Stimulated activated CD4-positive, alpha-beta T cell treated with anti-CD3 and anti-CD28 coated beads, Interleukin-2, amount 100 ng/mL, for 4 hours (primary cell): ENCODE results near the gene ARHGAP11A.

Experiments
- DNase-seq: peaks from one replicate; pipeline ENCODE4 v3.0.0-alpha.2; 2020; ENCODE audit warnings: low read depth

ARHGAP11A gene

DNA sequence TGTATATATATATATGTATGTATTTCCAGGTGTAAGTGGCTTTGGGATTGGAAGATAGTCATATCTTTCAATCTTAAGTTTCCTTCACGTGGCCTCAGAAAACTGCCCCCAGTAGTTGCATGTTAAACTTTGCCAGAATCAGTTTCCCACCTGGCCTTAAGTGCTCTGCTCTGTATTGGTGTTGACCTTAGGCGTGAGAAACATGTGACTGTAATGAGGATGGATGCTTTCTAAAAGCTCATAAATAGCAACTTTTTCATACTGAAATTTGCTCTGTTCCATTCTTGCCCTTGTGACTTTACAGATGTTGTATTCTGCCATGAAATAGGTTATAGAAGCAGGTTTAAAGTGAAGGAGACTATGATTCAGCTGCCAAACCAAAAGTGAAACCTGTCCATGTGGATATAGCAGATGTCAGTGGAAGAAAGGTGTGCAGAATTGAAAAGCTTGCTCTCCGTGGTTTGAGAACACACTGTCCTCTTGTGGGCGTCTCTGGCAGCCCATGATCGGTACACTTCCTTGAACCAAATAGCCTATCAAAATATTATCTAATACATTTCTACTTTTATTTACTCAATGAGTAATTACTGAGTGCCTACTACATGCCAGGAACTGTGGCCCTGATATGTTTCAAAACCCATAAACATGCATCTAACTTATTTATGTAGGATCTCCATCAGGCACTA lies 42.0 kb downstream of the ARHGAP11A start:
- DNase-seq = no peak

GRCh38 chr15:32657941-32658340 lies 42.6 kb downstream of the ARHGAP11A start:
- no peak for DNase-seq

DNA sequence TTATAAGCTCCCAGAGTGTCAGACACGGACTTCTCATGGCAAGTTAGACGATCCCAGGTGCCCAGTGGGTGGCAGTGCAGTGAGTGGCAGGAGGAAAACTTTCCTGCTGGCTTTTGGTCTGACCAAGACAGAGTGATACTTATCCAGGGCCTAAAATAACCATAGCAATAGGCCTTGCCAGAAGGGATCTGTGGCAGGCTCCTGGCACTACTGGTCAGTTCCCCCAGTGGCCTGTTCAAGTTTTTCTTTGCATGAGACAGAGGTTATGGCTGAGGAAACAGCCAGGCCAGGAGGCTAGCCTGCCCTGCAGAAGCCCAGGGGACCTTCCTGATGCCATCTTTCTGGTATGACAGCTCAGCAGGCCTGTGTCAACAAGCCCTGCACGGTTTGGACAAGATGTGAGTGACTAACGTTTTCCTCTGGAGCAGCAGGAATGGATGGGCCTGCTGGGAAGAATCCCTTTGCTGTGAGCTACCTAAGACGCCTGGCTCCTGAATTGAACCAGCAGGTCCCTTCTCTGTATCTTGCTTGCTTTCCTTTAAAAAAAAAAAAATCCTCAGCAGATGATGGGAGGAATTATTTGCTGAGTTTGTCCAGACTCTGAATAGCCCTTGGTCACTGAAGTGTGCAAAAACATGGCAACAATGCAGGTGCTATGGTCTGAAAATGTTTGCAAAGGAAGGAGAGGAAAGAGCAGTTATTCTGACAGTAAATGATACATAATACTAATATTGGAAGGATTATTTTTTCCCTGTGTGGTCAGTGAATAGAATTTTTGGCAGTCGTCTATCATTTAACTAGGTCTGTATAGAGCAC lies 44.2 kb downstream of the ARHGAP11A start:
- DNase-seq = no peak

GRCh38 chr15:32663671-32664070 lies 48.4 kb downstream of the ARHGAP11A start:
- no peak for DNase-seq

GRCh38 chr15:32664796-32665195 lies 49.5 kb downstream of the ARHGAP11A start:
- no peak for DNase-seq

- no peak for DNase-seq
Measured at GRCh38 chr15:32667321-32667720, 52.0 kb downstream of the ARHGAP11A start.

DNA sequence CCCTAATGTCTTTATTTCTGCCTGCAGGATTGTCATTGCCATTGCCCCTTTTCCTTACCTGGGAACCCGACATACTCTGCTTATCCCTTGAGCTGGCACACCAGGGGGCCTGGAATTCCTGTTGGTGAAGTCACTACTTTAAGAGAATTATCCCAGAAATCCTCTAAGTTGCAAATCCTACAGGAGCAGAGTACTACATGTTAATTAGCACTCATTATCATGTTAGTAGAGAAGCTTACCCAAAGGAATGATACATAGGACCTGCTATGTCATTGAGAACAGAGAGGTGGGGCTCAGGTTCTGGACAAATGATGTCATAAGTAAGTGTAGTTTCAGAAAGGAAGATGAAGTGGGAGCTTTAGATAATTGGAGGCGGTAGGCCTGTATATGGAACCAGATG lies 53.6 kb downstream of the ARHGAP11A start:
- no peak for DNase-seq

DNA sequence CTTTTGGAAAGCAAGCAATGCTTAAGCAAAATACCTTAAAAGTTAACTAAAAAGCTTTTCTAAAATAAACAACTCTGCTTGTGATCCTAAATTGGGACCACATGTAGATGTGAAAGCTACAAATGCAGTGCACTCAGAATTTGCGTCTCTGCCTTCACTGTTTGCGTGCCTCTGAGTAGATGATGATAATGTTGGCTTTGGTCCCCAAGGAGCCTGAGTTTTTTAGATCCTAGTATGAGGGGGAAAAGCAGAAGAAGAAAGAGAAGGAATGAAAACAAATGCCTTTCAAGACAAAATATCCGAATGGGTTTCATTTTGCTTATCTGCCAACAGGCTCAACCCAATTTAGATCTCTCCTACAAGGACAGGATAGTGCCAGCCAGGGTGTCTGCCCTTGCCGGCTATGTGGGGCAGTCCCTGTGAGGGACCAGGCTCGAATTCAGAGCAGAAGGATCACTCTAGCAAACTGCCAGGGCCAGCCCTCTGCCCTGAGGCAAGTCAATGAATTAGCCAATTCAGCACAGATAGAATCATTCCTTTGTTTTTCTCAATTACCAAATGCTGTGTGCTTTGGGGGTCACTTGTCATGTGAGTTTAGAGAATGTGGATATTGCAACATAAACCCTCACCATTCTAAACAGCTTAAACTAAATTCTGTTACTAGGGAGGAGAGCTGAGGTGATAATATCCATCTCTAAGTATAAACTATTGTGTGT lies 54.8 kb downstream of the ARHGAP11A start:
- DNase-seq = no peak

DNA sequence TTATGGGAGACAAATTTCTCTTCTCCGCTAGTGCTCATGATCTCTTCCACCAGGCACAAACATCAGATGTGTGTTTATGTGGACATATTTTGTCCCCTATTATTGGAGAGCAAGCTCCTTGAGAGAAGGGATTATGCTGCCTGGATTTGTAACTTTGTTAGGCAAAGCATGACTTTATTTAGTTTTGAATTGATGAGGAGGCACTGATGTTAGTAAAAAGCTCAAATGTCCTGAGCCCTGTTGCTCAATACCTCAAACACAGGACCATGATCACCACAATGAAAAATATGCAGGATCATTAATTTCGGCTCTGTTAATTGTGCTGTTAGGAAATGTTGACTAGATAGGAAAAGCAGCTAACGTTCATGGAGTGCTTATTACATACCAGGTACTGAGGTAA lies 55.3 kb downstream of the ARHGAP11A start:
- no peak for DNase-seq

DNA sequence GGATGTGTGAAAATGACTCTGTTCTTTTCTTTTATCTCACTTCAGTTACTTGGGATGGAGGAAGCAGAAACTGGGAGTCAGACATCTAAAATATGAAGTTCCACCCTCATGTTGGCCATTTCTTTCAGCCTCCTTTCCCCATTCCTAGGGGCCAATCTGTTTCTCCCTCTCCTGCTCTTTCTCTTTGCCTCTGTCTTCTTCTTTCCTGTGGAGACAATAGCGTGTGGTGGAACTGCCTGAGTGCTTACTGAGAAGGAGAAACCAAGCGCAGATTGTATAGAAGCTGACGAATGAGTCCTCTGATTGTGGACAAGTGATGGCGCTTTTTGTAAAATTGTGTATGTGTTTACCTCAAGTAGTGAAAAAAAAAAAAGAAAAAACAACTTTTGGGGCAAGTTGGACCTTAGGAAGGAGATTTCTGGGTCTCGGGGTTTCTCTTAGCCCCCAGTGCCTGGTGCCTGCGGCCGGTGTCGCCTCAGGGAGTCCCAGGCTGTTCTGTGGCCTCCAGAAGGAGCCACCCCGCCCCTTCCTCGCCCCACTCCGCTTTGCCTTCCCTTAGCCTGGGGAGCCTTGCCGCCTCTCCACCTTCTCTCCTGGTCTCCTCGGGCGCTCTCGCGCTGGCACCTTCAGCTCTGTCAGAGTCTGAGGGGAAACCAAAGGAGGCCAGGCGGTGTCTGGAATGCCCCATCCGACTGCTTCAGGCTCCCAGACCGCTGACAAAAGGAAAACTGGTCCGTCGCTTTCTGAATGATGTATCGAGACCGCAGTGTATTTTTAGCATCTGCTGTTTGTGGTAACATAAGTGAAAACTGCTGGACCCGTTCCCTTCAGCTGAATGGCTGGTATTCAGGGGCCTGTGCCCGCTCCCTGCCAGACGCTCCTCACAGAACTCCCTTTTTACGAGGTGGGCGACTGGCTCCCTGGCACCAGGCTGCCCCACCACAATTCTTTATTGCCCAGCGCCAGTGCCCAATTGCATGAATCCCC lies 56.3 kb downstream of the ARHGAP11A start:
- DNase-seq = no peak

DNA sequence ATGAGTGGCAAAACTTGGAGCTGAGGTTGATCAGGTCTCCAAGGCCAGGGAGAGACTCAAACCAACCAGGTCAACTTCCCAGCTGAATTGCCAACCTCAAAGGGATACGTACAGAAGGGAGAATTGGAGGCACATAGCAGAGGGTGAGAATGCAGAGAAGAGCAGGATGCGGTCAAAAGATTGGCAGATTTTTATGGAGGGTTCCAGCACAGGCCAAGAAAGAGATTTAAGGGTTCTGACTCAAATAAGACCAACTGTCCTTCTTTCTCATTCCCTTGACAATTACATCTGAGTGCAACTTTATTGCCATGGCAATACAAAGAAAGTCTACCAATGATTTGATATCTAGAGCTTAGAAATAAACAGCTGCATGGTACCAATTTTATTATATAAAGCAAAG lies 59.4 kb downstream of the ARHGAP11A start:
- no peak for DNase-seq

DNA sequence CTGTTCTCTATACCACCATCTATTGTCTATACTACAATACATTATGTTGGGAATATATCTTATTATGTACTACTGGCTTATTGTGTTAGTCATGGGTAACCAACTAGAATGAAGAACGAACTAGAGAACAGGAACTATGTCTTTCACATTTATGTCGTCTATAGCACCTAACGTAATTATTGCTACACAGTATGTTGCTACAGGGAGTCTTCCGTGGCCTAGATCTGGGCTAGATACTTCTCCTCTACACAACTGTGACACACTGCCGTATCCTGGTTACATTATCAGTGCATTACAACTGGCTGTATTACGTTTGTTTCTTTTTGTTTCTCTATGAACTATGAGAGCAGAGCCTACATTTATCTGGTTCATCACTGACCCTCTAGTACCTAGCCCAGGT lies 60.2 kb downstream of the ARHGAP11A start:
- DNase-seq = no peak

DNA sequence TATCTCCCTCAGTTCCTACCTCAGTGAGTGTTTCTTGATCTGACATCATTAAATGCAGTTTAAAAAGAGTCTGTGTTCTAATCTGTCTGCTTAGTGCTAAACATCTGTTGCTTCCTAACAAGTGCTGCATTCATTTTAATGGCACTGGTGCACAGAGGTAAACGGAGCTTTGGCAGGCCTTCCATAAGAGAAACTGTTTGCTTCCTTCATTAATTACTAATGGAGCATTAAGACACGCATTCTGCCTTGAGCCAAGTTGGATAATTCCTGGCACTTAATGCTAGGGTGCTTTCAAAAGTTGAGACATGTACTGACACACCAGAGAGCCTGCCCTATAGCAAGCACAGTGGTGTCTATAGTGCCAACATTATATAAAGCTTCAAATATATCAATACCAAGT lies 60.9 kb downstream of the ARHGAP11A start:
- no peak for DNase-seq

DNA sequence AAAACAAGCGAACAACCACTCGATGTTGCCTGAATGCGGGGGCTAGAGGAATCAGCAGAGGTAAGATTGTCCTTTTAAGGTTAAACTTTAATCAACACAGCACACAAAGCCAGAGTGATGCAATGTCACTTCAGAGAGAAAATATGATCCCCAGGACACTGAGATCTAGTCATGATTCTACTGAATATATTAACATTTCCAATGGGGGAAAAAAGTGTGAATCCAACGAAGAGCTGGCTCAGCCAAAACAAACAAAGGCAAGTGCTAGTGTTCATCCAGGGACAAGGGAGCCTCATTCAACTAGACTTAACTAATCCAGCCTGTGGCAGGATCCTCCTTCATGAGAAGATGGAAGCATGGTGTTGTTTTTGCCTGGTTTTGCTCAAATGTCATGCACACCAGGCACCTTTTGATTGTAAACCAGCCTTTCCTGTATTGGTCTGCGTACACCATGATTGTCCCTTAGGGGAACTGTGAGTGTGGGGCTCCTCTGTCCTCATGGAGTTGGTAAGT lies 62.0 kb downstream of the ARHGAP11A start:
- no peak for DNase-seq

DNA sequence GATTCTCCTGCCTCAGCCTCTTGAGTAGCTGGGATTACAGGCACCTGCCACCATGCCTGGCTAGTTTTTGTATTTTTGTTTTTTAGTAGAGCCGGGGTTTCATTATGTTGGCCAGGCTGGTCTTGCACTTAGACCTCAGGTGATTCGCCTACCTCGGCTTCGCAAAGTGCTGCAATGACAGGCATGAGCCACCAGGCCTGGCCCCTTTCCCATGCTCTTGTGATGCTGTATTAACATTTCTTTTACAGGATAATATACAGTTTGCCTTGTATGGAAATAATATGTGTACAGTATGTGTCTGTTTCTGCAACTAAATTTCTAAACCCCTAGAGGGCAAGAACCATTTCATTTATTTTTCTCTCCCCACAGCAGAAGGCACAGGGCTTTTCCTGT lies 64.0 kb downstream of the ARHGAP11A start:
- no peak for DNase-seq

GRCh38 chr15:32682569-32682968 lies 67.3 kb downstream of the ARHGAP11A start:
- no peak for DNase-seq

GRCh38 chr15:32682977-32683630 lies 67.8 kb downstream of the ARHGAP11A start:
- DNase-seq = no peak

GRCh38 chr15:32683906-32684584 lies 68.7 kb downstream of the ARHGAP11A start:
- no peak for DNase-seq

GRCh38 chr15:32685576-32685975 lies 70.3 kb downstream of the ARHGAP11A start:
- DNase-seq = no peak

GRCh38 chr15:32687556-32687955 lies 72.3 kb downstream of the ARHGAP11A start:
- DNase-seq = no peak
